ENCODE measurements around the gene NOVA1. TPM values are rescaled to one million over a fixed set of nuclear protein-coding genes. Genes with fewer than 3 reads are reported as not detected.

Gene NOVA1
- total and polyA plus RNA-seq, 2 of the 13 experiments (the other 11 are each of a cell fraction or from before 2014, with no cell fraction given), result 0.13 TPM

DNA sequence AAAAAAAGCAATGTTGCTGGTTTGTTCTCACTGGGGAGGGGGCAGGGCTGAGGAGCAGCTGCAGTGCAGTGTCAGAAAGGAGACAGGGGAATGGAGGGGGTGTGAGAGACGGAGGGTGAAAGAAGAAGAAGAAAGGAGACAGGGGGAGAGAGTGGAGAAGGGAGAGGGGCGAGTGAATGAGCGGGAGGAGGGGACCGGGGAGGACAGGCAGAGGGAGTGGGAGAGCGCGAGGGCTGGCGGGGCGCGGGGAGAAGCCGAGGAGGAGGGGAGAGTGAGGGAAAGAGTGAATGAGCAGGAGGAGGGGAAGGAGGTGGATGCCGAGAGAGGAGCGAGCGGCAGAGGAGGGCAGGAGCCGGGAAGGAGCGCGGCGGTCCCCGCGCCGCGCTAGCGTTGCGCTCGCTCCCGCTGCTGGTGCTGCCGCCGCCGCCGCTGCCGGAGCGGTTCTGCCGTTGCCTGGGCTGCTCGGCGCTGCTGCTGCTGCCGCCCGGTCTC lies at the start of gene NOVA1 (continued):
- TF ChIP-seq CERS6 (CRISPR knock-in tag; IDR thresholded peaks at IDR 0.05) (no peak), DRAP1 (CRISPR knock-in tag; IDR thresholded peaks at IDR 0.05) (no peak), TEF (CRISPR knock-in tag; IDR thresholded peaks at IDR 0.05) (no peak), ZNF780A (CRISPR knock-in tag; IDR thresholded peaks at IDR 0.05) (no peak), IRF9 (CRISPR knock-in tag; IDR thresholded peaks at IDR 0.05; ENCODE audit: borderline replicate concordance) (no peak), ZFP36L1 (CRISPR knock-in tag; IDR thresholded peaks at IDR 0.05) (no peak), CBX5 (CRISPR knock-in tag; IDR thresholded peaks at IDR 0.05; ENCODE audit: borderline replicate concordance) (no peak), ZNF136 (CRISPR knock-in tag; IDR thresholded peaks at IDR 0.05; ENCODE audit: low read depth) (no peak), NCOR1 (IDR thresholded peaks at IDR 0.05; ENCODE audit: borderline replicate concordance, low read length) (no peak), KAT7 (CRISPR knock-in tag; IDR thresholded peaks at IDR 0.05; ENCODE audit: borderline replicate concordance) (no peak), MTF2 (CRISPR knock-in tag; IDR thresholded peaks at IDR 0.05; ENCODE audit: borderline replicate concordance) (peak; percentile 79; the same call in 1 of the 2 replicates), ZHX1 (CRISPR knock-in tag; IDR thresholded peaks at IDR 0.05; ENCODE audit: low read depth) (no peak), ZNF260 (CRISPR knock-in tag; IDR thresholded peaks at IDR 0.05; ENCODE audit: borderline replicate concordance, low read depth) (no peak), MED1 (CRISPR knock-in tag; IDR thresholded peaks at IDR 0.05) (no peak), PBX2 (CRISPR knock-in tag; IDR thresholded peaks at IDR 0.05) (no peak)
- TF ChIP-seq, protein P1, sequence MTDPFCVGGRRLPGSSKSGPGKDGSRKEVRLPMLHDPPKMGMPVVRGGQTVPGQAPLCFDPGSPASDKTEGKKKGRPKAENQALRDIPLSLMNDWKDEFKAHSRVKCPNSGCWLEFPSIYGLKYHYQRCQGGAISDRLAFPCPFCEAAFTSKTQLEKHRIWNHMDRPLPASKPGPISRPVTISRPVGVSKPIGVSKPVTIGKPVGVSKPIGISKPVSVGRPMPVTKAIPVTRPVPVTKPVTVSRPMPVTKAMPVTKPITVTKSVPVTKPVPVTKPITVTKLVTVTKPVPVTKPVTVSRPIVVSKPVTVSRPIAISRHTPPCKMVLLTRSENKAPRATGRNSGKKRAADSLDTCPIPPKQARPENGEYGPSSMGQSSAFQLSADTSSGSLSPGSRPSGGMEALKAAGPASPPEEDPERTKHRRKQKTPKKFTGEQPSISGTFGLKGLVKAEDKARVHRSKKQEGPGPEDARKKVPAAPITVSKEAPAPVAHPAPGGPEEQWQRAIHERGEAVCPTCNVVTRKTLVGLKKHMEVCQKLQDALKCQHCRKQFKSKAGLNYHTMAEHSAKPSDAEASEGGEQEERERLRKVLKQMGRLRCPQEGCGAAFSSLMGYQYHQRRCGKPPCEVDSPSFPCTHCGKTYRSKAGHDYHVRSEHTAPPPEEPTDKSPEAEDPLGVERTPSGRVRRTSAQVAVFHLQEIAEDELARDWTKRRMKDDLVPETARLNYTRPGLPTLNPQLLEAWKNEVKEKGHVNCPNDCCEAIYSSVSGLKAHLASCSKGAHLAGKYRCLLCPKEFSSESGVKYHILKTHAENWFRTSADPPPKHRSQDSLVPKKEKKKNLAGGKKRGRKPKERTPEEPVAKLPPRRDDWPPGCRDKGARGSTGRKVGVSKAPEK (CRISPR knock-in tag; IDR thresholded peaks at IDR 0.05; ENCODE audit: borderline replicate concordance), result peak; percentile 99
